CD4-positive, alpha-beta T cell treated with Interleukin-21 for 1 hour (primary cell): ENCODE results near the gene ANO6.

Experiments
- DNase-seq: peaks from one replicate; pipeline ENCODE4 v3.0.0-alpha.2; 2020

ANO6 gene

DNA sequence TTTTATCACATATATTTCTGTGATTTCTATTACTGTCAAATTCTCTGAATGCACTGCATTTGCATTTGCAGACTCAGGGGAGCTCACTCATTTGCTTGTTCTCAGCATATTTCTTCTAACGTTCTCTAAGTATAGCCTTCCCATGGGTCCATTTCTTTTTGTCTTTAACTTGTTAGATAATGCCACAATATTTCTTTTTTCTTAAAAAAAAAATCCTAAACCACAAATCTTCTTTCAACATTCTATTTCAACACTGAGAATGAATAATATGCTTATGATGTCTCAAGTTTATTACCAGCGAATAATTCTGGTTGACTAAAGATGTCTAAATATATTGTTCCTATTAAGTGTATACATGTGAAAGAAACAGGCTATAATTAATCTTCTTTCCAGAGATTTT lies 200.2 kb downstream of the ANO6 start:
- no peak for DNase-seq

- DNase-seq = no peak
Observed at GRCh38 chr12:45418520-45418919, 202.6 kb downstream of the ANO6 start.

GRCh38 chr12:45419317-45419814 lies 203.5 kb downstream of the ANO6 start:
- DNase-seq = no peak

GRCh38 chr12:45421736-45422135 lies 205.8 kb downstream of the ANO6 start:
- no peak for DNase-seq

- DNase-seq = no peak
Observed at GRCh38 chr12:45423931-45424330, 208.0 kb downstream of the ANO6 start.

DNA sequence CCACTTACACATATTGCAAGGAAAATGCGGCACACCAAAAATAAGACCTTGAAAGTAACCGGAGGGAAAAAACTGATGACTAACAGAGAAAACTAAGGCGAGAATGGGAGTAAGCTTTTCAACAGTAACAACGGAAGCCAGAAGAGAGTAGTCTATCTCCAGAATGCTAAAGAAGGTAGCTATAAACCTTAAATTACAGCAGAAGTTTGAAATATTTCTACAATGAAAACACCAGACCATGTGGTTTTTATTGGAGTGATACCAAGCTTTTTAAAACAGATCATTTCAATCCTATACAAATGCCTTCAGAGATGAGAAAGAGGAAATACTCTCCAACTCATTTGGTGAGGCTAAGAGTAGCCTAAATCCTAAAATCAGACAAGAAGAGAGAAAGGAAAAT lies 209.5 kb downstream of the ANO6 start:
- no peak for DNase-seq

DNA sequence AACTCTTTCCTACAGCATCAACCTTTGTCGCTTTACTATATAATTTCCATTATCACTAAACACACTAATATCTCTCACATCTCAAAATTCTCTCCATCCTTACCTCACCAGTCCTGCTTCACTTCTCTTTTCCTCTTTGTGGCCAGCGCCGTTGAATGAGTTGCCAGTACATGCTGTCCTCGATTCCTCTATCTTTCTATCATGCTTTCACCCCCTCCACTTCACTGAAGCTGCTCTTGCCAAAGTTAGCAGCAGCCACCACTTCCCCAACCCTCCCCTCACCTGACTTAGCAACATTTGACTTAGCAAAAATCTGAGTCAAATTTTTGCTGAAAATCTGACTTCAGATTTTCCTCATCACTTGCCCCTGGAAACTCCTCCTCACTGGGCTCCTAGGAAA lies 210.4 kb downstream of the ANO6 start:
- no peak for DNase-seq

- DNase-seq = no peak
Observed at GRCh38 chr12:45427042-45427441, 211.1 kb downstream of the ANO6 start.

DNA sequence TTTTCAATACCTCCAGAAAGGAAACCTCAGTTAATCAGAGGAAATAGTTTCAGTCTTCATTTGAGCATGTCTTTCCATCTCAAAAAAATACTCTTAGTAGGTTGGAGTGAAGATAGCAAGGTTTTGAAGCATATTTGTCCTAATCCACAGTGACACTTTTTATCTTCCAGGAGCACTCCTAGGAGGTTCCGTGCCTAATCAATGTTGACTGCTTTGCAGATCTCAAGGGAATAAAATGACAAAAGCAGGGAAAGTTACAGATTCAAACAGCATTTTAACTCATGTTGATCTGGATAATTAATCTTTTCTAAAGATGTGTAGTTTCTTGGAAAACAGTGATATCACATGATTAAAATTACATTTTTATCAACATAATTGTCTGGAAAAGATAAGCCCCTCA lies 213.9 kb downstream of the ANO6 start:
- DNase-seq = no peak

- DNase-seq = no peak
Observed at GRCh38 chr12:45431126-45431525, 215.2 kb downstream of the ANO6 start.

DNA sequence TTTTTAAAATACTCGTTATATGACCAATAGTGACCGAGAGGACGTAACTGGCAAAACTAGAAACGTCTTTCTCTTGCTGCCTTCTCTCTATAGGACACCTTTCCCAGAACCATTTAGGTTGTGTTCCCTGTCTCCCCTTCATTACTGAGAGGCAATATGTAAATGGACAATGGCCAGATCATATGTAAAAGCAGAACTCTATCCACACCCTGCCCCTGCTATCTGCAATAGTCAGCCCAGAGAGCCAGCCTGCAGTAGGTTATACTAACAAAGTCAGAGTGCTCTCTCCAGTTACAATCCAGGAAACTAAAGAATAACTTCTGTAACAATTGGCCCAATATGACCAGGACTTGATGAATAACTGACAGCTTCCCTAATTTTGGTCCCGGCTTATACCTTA lies 216.8 kb downstream of the ANO6 start:
- DNase-seq = no peak

DNA sequence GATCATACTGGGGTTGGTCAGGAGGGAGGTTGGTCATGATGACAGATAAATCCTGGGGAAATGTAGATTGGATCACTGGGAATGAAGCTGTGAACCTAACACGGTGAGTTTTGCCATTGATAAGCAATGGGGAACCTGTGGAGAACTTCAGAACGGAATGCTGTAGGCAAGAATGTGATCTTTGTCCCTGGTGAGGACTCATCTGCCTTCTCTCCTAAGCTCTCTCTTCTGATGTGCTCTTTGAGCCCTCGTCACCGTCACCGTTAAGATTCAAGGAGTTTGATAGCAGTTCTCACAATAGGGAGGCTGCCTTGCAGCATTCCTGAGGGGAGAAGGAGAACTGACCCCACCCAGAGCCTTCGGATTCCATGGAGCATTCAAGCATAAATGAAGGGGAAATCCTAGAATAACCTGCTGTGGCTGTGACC lies 217.6 kb downstream of the ANO6 start:
- no peak for DNase-seq

DNA sequence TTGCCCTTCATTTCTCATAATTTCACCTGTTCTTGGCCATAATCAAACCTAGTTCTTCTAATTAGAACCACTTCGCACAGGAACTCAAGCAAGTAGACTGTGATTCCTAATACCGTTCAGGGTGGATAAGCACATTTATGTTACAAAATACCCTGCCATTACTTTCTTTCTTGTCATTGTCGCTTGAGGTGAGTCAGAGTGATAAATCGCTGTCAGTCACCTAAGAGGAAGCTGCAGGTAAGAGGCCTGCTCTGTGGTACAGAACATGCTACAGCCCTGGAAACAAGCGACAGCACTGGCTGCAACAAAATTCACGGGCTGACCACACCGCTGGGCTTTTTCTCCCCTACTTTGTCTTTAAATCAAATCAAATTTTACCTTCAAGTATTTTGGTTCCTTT lies 218.2 kb downstream of the ANO6 start:
- no peak for DNase-seq

DNA sequence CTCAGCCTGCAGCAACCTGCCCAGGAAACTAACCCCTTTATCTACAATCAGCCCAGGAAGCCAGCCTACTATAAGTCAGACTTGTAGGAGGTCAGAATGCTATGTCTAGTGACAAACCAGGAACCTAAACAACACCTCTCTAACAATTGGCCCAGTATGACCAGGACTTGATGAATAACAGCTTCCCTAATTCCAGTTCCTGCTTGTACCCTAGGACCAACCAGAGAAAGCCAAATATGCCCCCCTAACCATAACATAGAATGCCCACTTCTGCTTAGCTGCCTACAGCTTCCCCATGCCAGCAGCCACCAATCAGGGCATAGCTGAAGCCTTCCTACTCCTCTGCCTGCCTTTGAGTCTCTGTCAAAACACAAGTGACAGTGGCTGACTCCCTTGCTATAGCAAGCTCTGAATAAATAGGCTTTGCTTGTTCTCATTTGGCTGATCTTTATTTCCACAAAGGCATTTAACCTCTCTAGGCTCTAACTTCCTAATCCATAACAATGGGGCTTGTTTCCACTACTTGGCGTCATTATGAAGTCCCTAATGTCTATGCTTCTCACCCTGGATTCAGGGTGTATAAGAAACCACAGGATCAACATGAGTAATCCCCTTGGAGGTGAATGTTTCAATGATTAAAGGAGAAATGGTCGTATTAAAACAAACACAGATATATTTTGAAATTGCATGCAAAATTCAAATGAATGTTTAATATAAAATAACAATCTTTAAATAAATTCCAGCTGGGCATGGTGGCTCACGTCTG lies 220.2 kb downstream of the ANO6 start:
- peak; percentile 8 for DNase-seq

- DNase-seq = no peak
Observed at GRCh38 chr12:45439039-45439438, 223.1 kb downstream of the ANO6 start.

- no peak for DNase-seq
Observed at GRCh38 chr12:45446013-45446412, 230.1 kb downstream of the ANO6 start.

GRCh38 chr12:45458238-45458637 lies 242.3 kb downstream of the ANO6 start:
- no peak for DNase-seq

- DNase-seq = no peak
Observed at GRCh38 chr12:45458854-45459807, 243.2 kb downstream of the ANO6 start.

- DNase-seq = no peak
Observed at GRCh38 chr12:45462506-45462905, 246.6 kb downstream of the ANO6 start.

- no peak for DNase-seq
Observed at GRCh38 chr12:45464699-45465098, 248.8 kb downstream of the ANO6 start.

DNA sequence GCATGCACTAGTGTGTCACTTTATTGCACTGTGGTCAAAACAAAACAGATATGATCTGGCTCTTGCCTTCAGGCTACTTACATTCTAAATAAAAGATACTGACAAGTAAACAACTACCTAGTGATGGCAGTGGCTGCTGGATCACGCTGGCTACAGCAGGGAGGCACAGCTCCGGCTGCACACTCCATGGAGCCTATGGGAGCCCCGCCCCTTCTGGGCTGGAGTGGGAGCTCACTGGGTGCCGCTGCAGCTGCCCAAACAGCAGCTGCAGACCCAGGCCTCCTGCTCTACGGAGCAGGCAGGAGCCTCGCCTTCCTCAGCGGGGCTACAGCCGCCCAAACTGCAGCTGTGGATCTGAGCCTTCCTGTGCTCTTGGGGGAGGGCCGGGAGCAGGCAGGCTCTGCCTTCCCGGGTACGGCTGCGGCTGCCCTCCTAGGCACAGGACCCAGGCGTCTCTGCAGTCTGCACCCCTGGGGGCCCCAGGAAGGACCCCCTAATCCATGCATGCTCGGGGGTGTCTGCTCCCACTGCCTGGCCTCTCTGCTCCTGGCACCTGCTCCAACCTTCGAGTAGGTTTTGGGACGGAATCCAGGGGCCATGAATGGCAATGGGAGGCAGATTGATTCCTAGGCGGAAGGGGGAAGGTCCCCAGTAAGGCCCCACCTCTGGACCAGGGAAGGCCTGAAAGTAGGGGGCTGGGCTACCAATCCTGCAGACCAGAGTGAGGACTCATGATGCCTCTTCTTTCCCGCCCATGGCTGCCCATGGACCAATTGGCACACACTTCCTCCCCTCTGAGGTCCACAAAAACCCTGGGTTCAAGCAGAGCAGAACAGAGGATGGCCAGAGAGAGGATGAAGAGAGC lies 253.1 kb downstream of the ANO6 start:
- no peak for DNase-seq

- DNase-seq = peak; percentile 13
Observed at GRCh38 chr12:45469902-45470301, 254.0 kb downstream of the ANO6 start.

DNA sequence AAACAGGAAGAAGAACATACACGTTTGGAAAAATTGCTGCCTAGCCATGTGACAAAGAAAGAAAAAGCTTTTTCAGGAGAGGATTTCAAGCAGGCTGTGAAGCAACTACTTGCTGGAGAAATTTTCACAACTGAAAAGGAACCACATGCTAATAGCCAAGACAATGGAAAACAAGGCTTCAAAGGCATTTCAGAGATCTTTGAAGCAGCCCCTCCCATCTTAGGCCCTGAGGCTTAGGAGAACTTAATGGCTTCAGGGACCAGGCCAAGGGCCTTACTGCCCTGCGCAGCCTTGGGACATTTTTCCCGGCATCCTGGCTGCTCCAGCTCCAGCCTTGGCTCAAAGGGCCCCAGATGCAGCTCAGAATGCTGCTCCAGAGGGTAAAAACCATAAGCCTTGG lies 257.7 kb downstream of the ANO6 start:
- DNase-seq = no peak
